ENCODE results near the gene SLAMF8.

The SLAMF8 gene

DNA sequence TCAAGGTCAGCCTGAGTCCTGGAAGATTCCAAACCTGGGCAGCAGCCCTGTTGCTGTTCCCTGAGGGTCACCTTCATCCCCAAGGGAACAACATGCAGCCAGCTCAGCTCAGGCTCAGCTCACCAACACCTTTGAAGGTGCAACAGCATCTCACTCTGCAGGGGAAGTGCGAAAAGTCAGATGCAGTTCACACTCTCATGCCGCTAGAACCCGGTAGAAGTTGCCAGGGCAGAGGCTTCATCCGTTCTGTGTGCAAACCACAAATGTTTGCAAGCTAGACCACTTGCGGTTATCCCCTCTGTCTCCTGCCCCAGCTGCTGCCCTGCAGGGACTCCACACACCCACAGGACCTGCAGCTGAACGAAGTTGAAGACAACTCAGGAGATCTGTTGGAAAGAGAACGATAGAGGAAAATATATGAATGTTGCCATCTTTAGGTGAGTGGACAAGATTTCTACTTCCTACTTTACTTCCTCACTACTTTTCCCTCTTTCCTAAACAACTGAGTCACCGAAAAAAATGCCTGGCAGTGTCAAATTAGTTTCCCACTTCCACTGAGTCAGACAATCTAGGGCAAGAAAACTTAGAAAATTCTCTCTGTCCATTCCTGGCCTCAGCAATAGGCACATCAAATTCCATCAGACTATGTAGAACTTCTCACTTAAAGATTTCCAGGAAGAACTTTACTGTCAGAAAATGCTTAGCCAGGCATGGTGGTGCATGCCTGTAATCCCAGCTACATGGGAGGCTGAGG, 26.3 kb upstream of the SLAMF8 start:
- Mint-ChIP-seq H3K4me3 (no peak overlapping the region), H3K27me3 (no peaks in the 10 kb centered on the region), H3K36me3 (ENCODE audit: low read depth) (no peaks in the 10 kb centered on the region), H3K9me3 (no peaks in the 10 kb centered on the region), H3K4me1 (ENCODE audit: low read depth) (peaks cover 18% of the 10 kb centered on the region), H3K27ac (no peak overlapping the region)
- DNase-seq: peak; percentile 42

DNA sequence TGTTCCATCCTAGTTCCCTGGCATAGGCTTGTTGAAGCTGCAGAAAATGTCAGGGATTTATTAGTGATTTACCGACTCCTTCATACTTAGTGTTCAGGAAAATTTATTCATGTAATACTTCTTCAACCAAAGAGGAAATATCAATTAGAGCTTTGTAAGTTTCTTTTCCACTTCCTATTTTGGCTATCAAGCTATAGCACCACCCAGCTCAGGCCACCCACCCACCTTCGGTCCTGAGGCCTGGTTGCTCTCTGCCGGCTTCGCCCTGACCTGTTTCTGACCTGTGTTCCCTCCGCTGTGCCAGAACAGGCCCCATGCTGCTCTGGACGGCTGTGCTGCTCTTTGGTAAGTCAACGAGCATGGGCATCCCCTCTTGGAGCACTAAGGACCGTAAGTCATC, 24.6 kb upstream of the SLAMF8 start, which contains the start of gene FCRL6:
TSS of gene FCRL6 (plus strand) at position 250 of the 400 bp plus-strand sequence. CDS start at position 315, 65 bp downstream.
- H3K27ac Mint-ChIP-seq: no peak within 1 kb of the TSS
- H3K4me3 Mint-ChIP-seq: no peak within 1 kb of the TSS
- H3K27me3 Mint-ChIP-seq: no peaks in the 10 kb centered on the region
- no peaks in the 10 kb centered on the region for H3K9me3 Mint-ChIP-seq
- no peak for DNase-seq
- peaks cover 18% of the 10 kb centered on the region for H3K4me1 Mint-ChIP-seq (ENCODE audit: low read depth)
- no peaks in the 10 kb centered on the region for H3K36me3 Mint-ChIP-seq (ENCODE audit: low read depth)

DNA sequence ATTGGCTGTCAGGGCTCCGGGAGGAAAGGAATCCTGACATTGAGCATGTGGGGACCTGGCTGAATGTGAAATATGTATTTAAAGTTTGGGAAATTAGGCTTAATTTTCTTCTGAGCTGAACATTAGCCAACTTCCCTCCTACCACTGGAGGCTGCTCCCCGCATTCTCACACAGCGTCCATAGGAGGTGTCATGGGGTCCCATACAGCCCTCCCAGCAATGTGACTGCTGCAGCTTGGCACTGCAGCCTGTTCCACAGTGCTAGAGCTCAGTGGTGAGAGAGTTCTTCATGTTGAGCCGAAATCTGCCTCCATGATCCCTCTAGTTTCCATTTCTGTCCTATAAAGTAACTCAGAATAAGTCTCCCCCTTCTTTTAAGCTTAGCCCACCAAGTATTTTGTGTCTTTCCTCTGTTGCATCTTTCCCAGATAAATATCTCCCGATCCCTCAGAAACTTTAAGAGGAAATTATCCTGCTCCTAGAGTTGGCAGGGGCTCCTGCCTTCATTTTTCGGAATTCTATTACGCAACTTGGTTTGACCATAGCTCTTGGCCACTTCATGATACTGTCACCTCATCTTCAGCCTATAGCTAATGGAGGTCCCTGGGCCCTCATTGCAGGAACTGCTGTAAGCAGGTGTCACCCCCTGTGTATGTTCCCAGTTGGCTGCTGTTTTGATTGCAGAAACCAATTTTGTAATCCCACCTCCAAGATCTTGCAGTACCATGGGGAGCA, 22.6 kb upstream of the SLAMF8 start:
- DNase-seq: no peak
- peaks cover 18% of the 10 kb centered on the region for H3K4me1 Mint-ChIP-seq (ENCODE audit: low read depth)
- no peak overlapping the region for H3K4me3 Mint-ChIP-seq
- H3K36me3 Mint-ChIP-seq (ENCODE audit: low read depth): no peaks in the 10 kb centered on the region
- no peaks in the 10 kb centered on the region for H3K27me3 Mint-ChIP-seq
- H3K9me3 Mint-ChIP-seq: no peaks in the 10 kb centered on the region
- no peak overlapping the region for H3K27ac Mint-ChIP-seq

DNA sequence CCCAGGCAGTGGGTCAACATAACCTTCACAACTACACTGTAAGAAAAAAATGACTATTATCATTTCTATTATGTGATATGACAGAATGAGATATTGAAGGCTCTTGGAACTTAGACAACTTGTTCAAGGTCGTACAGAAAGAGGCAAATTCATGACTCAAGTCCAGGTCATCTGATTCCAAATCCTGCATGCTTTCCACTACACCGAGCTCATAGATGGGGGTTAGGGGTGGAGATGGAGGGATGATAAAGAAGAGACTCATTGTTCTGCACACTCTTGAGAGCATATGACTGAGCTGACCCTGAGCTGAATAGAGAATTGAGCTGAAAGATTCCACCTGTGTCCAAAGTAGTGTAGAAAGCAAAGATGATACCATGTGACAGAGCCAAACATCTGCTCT, 21.7 kb upstream of the SLAMF8 start:
- no peak for DNase-seq
- H3K27ac Mint-ChIP-seq: no peak overlapping the region
- no peaks in the 10 kb centered on the region for H3K36me3 Mint-ChIP-seq (ENCODE audit: low read depth)
- no peaks in the 10 kb centered on the region for H3K27me3 Mint-ChIP-seq
- H3K4me1 Mint-ChIP-seq (ENCODE audit: low read depth): peaks cover 13% of the 10 kb centered on the region
- no peaks in the 10 kb centered on the region for H3K9me3 Mint-ChIP-seq
- no peak overlapping the region for H3K4me3 Mint-ChIP-seq

DNA sequence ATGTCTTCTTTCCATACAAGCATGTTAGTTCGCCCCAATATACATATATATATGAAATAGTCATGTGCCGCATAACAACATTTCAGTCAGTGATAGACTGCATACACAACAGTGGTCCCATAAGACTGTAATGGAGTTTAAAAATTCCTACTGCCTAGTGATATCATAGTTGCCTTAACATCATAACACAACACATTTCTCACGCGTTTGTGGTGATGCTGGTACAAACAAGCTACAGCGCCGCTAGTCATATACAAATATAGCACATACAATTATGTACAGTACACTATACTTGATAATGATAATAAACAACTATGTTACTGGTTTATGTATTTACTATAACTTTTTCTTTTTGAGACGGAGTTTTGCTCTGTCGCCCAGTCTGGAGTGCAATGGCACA, 10.7 kb upstream of the SLAMF8 start:
- Mint-ChIP-seq H3K27me3 (no peaks in the 10 kb centered on the region), H3K27ac (no peak overlapping the region), H3K4me1 (ENCODE audit: low read depth) (peaks cover 15% of the 10 kb centered on the region), H3K36me3 (ENCODE audit: low read depth) (no peaks in the 10 kb centered on the region), H3K4me3 (no peak overlapping the region), H3K9me3 (no peaks in the 10 kb centered on the region)
- DNase-seq: no peak

DNA sequence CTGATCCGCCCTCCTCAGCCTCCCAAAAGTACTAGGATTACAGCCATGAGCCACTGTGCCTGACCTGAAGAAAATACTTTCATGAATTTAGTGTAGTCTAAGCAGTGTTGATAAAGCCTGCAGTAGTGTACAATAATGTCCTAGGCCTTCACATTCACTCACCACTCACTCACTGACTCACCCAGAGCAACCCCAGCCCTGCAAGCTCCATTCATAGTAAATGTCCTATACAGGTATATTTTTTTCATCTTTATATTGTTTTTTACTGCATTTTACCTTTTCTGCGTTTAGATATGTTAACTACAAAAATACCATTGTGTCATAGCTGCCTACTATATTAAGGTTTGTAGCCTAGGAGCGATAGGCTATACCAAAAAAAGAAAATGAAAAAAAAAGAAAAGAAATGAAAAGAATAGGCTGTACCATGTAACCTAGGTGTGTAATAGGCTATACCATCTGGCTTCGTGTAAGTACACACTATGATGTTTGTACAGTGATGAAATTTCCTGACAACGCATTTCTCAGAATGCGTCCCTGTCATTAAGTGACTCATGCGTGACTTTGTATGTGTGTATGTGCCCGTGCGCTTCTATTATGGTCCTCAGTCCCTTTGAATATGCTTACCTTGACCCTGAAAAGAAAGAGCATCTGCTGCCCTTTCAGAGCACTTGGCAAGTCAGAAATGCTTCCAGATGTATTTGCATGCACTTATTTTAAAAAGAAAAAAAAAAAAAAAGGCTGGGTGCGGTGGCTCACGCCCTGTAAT, 9.2 kb upstream of the SLAMF8 start:
- no peak overlapping the region for H3K4me3 Mint-ChIP-seq
- H3K36me3 Mint-ChIP-seq (ENCODE audit: low read depth): no peaks in the 10 kb centered on the region
- peaks cover 15% of the 10 kb centered on the region for H3K4me1 Mint-ChIP-seq (ENCODE audit: low read depth)
- H3K27me3 Mint-ChIP-seq: no peaks in the 10 kb centered on the region
- no peak for DNase-seq
- H3K27ac Mint-ChIP-seq: no peak overlapping the region
- H3K9me3 Mint-ChIP-seq: no peaks in the 10 kb centered on the region

DNA sequence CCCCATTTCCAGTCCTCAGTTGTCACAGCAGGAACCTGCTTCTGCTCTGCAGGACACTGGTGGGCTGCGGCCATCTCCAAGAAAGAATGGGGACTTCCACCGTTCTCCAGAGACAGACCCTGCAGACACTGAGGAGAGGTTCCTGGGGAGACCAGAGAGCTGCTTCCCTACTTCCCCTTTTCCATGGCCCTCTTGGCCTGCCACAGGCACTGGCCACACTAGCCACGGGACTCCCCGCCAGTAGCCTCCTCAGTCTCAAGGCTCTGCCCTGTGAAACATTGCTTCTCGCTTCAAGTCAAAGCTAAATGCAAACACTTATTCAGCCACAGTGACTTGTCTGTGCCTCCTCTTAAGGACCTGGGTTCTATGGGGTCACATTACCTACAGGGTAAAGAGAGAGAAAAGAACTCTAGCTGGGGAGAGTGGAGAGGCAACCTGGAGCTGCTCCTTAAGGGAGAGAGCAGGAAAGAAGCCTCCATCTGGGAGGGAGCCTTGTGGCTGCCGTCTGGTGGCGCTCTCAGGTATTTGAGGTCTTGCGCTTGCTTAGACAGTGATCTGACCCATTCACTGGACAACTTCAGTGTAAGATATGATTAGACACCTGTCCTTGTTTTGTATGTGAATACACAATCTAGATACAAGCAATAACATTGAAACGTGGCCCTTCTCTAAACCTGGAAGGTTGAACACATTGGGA, 5.4 kb upstream of the SLAMF8 start:
- H3K36me3 Mint-ChIP-seq (ENCODE audit: low read depth): no peaks in the 10 kb centered on the region
- H3K27me3 Mint-ChIP-seq: no peaks in the 10 kb centered on the region
- no peak overlapping the region for H3K4me3 Mint-ChIP-seq
- H3K9me3 Mint-ChIP-seq: no peaks in the 10 kb centered on the region
- H3K4me1 Mint-ChIP-seq (ENCODE audit: low read depth): peaks cover 36% of the 10 kb centered on the region
- DNase-seq: no peak
- H3K27ac Mint-ChIP-seq: no peak overlapping the region

DNA sequence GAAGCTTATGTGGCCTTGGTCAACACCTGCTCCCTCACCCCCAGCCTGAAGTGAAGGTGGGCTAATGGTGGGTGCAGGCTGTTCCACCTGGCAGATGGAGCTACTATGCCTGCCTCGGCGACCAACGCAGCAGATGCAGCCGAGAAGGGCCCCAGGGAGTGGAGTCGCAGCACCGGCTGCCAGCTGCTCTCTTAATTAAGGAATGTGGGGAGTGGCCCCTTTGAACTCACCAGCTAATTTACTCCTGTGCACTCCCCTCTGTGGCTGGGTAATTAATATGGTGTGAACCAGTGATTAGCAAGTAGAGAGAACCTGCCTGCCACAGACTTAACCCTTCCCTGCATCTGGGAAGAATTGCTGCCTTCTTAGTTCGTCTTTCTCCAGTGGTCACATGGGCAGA, 3.3 kb upstream of the SLAMF8 start:
- H3K9me3 Mint-ChIP-seq: peaks cover 4% of the 10 kb centered on the region
- no peaks in the 10 kb centered on the region for H3K27me3 Mint-ChIP-seq
- no peak overlapping the region for H3K27ac Mint-ChIP-seq
- DNase-seq: no peak
- H3K4me1 Mint-ChIP-seq (ENCODE audit: low read depth): peaks cover 53% of the 10 kb centered on the region
- H3K4me3 Mint-ChIP-seq: no peak overlapping the region
- H3K36me3 Mint-ChIP-seq (ENCODE audit: low read depth): peaks cover 3% of the 10 kb centered on the region

DNA sequence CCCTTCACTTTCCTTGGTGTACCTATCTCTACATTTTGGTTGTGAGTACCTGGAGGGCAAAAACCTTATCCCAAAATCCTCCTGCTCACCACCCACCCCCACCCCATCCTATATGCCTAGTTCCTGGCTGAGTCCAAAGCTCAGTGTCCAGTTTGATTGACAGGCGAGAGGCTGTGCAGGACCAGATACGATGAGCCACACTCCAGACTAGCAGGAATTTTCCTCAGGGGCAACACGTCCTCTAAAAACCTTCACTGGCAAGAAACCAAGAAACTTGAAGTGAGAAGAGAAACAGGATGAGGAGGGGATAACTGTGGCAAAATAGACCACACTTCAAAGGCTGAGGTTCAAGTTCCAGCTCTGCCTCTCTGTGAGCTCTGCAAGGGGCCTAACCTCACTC, 1.1 kb upstream of the SLAMF8 start:
- Mint-ChIP-seq H3K27ac (no peak overlapping the region), H3K4me3 (no peak overlapping the region), H3K9me3 (peaks cover 4% of the 10 kb centered on the region), H3K36me3 (ENCODE audit: low read depth) (peaks cover 3% of the 10 kb centered on the region), H3K4me1 (ENCODE audit: low read depth) (peaks cover 54% of the 10 kb centered on the region), H3K27me3 (no peaks in the 10 kb centered on the region)
- DNase-seq: no peak

DNA sequence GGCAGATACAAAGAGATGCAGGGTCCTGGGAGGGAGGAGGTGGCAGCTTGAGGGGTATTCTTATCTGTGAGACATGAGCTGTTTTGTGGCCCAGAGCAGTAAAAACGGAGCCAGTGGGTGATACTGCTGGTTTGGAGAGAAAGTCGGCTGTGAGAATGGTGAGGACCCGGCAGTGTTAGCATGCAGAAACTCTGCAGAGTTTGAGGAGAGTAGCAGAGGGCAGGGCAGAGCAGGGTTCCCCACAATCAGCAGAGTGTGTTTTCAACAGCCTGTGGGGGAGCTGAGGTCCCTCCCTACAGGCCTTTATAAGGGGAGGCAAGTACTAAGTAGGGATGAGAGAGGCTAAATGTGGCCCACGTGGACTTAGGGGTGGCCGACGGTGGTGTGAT, 423 bp downstream of the SLAMF8 start:
- H3K9me3 Mint-ChIP-seq: peaks cover 4% of the 10 kb centered on the region
- peak overlapping the region; percentile 39 for H3K4me3 Mint-ChIP-seq
- peaks cover 54% of the 10 kb centered on the region for H3K4me1 Mint-ChIP-seq (ENCODE audit: low read depth)
- no peaks in the 10 kb centered on the region for H3K27me3 Mint-ChIP-seq
- no peak for DNase-seq
- H3K36me3 Mint-ChIP-seq (ENCODE audit: low read depth): peaks cover 3% of the 10 kb centered on the region
- peak overlapping the region; percentile 85 for H3K27ac Mint-ChIP-seq

DNA sequence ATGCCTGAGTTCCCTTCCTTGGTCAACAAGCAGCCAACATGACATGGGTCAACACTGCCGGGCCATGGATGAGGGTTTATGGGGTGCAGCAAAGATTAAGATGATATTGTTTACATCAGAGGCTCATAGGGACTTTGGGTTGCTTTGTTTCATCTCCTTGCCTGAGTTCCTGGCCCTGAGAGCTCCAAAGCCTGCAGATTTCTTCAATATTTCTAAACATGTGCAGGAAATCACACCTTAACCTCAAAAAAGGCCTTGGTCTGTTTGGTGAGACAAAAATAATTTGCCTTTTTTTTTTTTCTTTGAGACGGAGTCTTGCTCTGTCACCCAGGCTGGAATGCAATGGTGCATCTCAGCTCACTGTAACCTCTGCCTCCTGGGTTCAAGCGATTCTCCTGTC, 876 bp downstream of the SLAMF8 start:
- Mint-ChIP-seq H3K4me3 (peak overlapping the region; percentile 8), H3K36me3 (ENCODE audit: low read depth) (peaks cover 3% of the 10 kb centered on the region), H3K27ac (peak overlapping the region; percentile 19), H3K9me3 (peaks cover 4% of the 10 kb centered on the region), H3K27me3 (no peaks in the 10 kb centered on the region), H3K4me1 (ENCODE audit: low read depth) (peaks cover 54% of the 10 kb centered on the region)
- DNase-seq: no peak

DNA sequence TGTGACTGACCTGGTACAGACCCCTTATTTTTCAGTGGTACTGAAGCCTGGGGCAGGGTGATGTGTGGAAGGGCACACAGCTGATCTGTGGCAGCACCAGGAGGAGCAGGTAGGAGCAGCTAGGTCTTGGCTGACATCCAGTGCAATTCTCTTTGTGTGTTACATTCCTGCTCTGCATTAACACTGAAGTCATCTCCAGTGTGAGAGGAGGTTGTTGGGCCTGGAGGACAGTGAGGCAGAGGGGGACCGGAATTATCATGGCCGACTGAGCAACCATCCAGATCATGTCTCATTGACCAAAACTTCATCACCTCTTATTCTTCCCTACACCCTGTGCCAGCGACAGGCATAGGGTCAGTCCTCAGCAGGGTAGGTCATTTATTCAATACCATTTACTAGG, 1.5 kb downstream of the SLAMF8 start:
- peaks cover 54% of the 10 kb centered on the region for H3K4me1 Mint-ChIP-seq (ENCODE audit: low read depth)
- no peak for DNase-seq
- peaks cover 4% of the 10 kb centered on the region for H3K9me3 Mint-ChIP-seq
- H3K4me3 Mint-ChIP-seq: no peak overlapping the region
- peak overlapping the region; percentile 36 for H3K27ac Mint-ChIP-seq
- H3K36me3 Mint-ChIP-seq (ENCODE audit: low read depth): peaks cover 3% of the 10 kb centered on the region
- no peaks in the 10 kb centered on the region for H3K27me3 Mint-ChIP-seq

DNA sequence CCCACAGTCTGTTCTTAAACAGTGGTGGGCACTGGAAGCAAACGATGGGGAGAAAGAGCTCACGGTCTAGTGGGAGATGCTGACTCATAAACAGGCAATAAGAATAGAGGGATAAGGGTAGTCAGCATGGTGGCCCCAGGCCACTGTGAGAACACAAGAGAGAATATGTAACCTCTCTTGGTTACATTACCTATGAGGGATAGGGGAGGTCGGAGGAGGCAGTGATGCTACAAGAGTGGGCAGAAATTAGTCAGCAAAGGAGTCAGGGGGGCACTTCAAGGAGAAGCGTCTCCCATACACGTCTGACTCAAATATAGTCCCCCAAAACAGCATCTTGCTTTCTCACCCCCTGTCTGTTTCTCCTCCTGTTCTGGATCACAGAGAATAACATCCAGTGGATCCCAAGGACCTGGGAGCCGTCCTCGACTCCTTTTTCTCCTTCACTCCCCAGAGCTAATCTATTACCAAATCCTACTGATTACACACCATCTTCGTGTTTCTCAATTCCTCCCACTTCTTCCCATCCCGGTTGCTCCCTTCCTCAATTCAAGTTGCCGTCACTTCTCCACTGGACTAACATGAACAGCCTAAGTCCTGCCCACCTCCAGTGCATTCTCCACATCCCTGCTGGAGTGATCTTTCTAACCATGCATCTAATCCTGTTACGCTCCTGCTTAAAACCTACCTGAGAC, 2.1 kb downstream of the SLAMF8 start:
- Mint-ChIP-seq H3K4me1 (ENCODE audit: low read depth) (peaks cover 54% of the 10 kb centered on the region), H3K9me3 (peaks cover 4% of the 10 kb centered on the region), H3K36me3 (ENCODE audit: low read depth) (peaks cover 3% of the 10 kb centered on the region), H3K27ac (no peak overlapping the region), H3K27me3 (no peaks in the 10 kb centered on the region), H3K4me3 (no peak overlapping the region)
- DNase-seq: no peak

DNA sequence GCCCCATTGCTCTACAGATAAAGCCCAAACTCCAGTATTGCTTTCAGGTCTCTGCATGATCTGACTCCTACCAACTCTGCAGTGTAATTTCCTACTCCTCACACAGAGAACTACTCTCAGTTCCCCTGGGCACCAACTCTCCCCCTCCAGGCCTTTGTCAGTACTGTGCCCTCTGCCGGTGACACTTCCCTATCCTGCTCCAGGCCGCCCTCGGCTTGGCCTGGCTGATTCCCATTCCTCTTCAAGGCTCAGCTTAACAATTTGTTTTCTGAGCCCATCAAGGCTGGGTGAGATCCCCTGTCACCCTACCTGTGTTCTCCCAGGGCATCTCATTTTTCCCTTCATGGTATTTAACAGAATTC, 2.6 kb downstream of the SLAMF8 start:
- no peaks in the 10 kb centered on the region for H3K27me3 Mint-ChIP-seq
- H3K36me3 Mint-ChIP-seq (ENCODE audit: low read depth): peaks cover 3% of the 10 kb centered on the region
- H3K4me1 Mint-ChIP-seq (ENCODE audit: low read depth): peaks cover 52% of the 10 kb centered on the region
- no peak for DNase-seq
- no peak overlapping the region for H3K27ac Mint-ChIP-seq
- peaks cover 4% of the 10 kb centered on the region for H3K9me3 Mint-ChIP-seq
- H3K4me3 Mint-ChIP-seq: no peak overlapping the region

All from activated T-cell treated with anti-CD3 and anti-CD28 coated beads, Interleukin-2, amount 50 U/mL, for 24 hours (primary cell).